Measurements from ENCODE around the gene SLC9A8. TPM values are rescaled to one million over a fixed set of nuclear protein-coding genes. Genes with fewer than 3 reads are reported as not detected.

The SLC9A8 gene
- total RNA-seq, 1 donor from 2014 or later: 6.2 TPM

DNA sequence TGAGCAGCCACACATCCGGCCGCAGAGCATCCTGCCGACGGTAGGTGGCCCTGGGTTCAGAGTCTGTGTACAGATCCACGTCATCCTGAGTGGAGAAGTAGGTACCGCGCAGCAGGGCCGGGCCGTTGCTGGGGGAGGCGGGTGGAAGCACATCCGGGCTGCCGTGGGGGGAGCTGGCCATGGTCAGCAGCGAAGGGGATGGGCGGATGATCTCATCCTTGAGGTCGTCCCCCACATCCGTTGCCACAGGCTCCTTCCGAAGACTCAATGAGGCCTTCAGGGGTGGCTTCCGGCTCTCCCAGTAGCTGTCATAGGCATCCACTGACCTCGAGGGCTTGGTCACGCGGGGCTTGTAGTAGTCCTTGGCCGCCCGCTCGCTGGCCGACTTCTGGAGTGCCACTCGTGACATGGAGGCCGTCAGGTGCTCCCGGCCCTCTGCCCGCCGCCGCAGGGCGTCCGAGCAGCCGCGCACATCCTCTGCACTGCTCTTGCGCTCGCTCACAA, 93.5 kb downstream of the SLC9A8 start:
- DNase-seq (ENCODE audit: low read depth) (no peak), FAIRE-seq (no peak)
- no peak overlapping the region for H3K27ac Mint-ChIP-seq (ENCODE audit: unreplicated experiment)
- H3K27ac ChIP-seq (ENCODE audit: low read depth, low read length): no peak overlapping the region
- H3K79me2 ChIP-seq (ENCODE audit: insufficient read depth, low read length): peaks cover 42% of the 10 kb centered on the region
- TF ChIP-seq, protein P1, sequence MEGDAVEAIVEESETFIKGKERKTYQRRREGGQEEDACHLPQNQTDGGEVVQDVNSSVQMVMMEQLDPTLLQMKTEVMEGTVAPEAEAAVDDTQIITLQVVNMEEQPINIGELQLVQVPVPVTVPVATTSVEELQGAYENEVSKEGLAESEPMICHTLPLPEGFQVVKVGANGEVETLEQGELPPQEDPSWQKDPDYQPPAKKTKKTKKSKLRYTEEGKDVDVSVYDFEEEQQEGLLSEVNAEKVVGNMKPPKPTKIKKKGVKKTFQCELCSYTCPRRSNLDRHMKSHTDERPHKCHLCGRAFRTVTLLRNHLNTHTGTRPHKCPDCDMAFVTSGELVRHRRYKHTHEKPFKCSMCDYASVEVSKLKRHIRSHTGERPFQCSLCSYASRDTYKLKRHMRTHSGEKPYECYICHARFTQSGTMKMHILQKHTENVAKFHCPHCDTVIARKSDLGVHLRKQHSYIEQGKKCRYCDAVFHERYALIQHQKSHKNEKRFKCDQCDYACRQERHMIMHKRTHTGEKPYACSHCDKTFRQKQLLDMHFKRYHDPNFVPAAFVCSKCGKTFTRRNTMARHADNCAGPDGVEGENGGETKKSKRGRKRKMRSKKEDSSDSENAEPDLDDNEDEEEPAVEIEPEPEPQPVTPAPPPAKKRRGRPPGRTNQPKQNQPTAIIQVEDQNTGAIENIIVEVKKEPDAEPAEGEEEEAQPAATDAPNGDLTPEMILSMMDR (IDR thresholded peaks at IDR 0.05; ENCODE audit: insufficient read depth, low read depth, low read length): no peak
- no peak for TF ChIP-seq EZH2 (IDR thresholded peaks at IDR 0.05; ENCODE audit: insufficient read depth, low read length)
- no peak overlapping the region for H3K4me3 Mint-ChIP-seq (ENCODE audit: unreplicated experiment)
- no peaks in the 10 kb centered on the region for H3K27me3 Mint-ChIP-seq (ENCODE audit: low read depth, unreplicated experiment)
- peaks cover 10% of the 10 kb centered on the region for H3K36me3 ChIP-seq (ENCODE audit: insufficient read depth, low read length)
- H3K9ac ChIP-seq (ENCODE audit: low read length): no peak overlapping the region
- no peaks in the 10 kb centered on the region for H3K9me3 ChIP-seq (ENCODE audit: insufficient read depth, low read depth, low read length)
- H3K9me3 Mint-ChIP-seq (ENCODE audit: unreplicated experiment): no peaks in the 10 kb centered on the region
- H3K4me1 Mint-ChIP-seq (ENCODE audit: low read depth, unreplicated experiment): peaks cover 1% of the 10 kb centered on the region
- no peak overlapping the region for H3K4me2 ChIP-seq (ENCODE audit: low read length)
- no peaks in the 10 kb centered on the region for H3K27me3 ChIP-seq (ENCODE audit: insufficient read depth, low read length)
- H2AFZ ChIP-seq (ENCODE audit: low read depth, low read length): no peak overlapping the region
- H3K36me3 Mint-ChIP-seq (ENCODE audit: low read depth, unreplicated experiment): peaks cover 14% of the 10 kb centered on the region
- no peak overlapping the region for H3K4me3 ChIP-seq (ENCODE audit: insufficient read depth, low read depth, low read length)
- peaks cover 59% of the 10 kb centered on the region for H4K20me1 ChIP-seq (ENCODE audit: insufficient read depth, low read length)
- no peaks in the 10 kb centered on the region for H3K4me1 ChIP-seq (ENCODE audit: insufficient read depth, low read length)

DNA sequence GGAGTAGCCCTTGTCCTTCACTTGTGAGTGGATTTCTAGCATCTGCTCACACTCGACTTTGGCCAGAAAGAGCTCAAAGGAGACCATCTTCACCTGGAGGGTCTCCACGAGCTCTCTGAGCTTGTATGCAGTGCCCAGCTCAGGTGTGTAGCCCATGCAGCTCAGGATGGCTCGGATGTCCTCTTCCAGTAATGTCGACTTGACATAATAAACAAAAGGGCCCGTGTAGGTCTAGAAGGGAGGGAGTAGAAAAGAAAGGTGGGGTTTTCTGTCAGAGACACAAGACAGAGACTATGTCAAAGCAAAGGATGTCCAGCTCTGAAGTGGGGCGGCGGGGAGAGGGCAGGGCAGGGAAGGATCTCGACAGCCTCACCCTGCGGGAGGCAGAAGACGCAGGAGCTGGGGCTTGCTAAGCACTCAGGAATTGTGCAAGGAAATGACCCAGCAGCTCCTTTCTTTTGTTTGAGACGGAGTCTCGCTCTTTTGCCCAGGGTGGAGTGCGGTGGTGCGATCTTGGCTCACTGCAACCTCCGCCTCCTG, 94.1 kb downstream of the SLC9A8 start:
- Histone ChIP-seq H3K27me3 (ENCODE audit: insufficient read depth, low read length) (no peaks in the 10 kb centered on the region), H3K4me1 (ENCODE audit: insufficient read depth, low read length) (no peaks in the 10 kb centered on the region), H3K79me2 (ENCODE audit: insufficient read depth, low read length) (peaks cover 46% of the 10 kb centered on the region), H3K4me3 (ENCODE audit: insufficient read depth, low read depth, low read length) (no peak overlapping the region), H3K9me3 (ENCODE audit: insufficient read depth, low read depth, low read length) (no peaks in the 10 kb centered on the region), H3K36me3 (ENCODE audit: insufficient read depth, low read length) (peaks cover 10% of the 10 kb centered on the region), H4K20me1 (ENCODE audit: insufficient read depth, low read length) (peaks cover 62% of the 10 kb centered on the region), H2AFZ (ENCODE audit: low read depth, low read length) (no peak overlapping the region), H3K27ac (ENCODE audit: low read depth, low read length) (no peak overlapping the region), H3K4me2 (ENCODE audit: low read length) (no peak overlapping the region), H3K9ac (ENCODE audit: low read length) (no peak overlapping the region)
- TF ChIP-seq EZH2 (IDR thresholded peaks at IDR 0.05; ENCODE audit: insufficient read depth, low read length): no peak
- TF ChIP-seq, protein P1 (IDR thresholded peaks at IDR 0.05; ENCODE audit: insufficient read depth, low read depth, low read length): no peak
- FAIRE-seq (no peak), DNase-seq (ENCODE audit: low read depth) (no peak)
- Mint-ChIP-seq H3K36me3 (ENCODE audit: low read depth, unreplicated experiment) (peaks cover 14% of the 10 kb centered on the region), H3K4me3 (ENCODE audit: unreplicated experiment) (no peak overlapping the region), H3K27ac (ENCODE audit: unreplicated experiment) (no peak overlapping the region), H3K27me3 (ENCODE audit: low read depth, unreplicated experiment) (no peaks in the 10 kb centered on the region), H3K9me3 (ENCODE audit: unreplicated experiment) (no peaks in the 10 kb centered on the region), H3K4me1 (ENCODE audit: low read depth, unreplicated experiment) (peaks cover 1% of the 10 kb centered on the region)

All from astrocyte (in vitro differentiated cells and primary cell).